DMS53 (cell line): ENCODE data around the gene POLE.

ENCODE experiments used
- DNase-seq: peaks from one replicate; lab custom pipeline; 2025; lab: John Stamatoyannopoulos, UW

POLE gene

GRCh38 chr12:132651444-132652100 lies 35.6 kb downstream of the POLE start:
- no peak for DNase-seq

GRCh38 chr12:132649226-132649945 lies 37.8 kb downstream of the POLE start:
- no peak for DNase-seq

GRCh38 chr12:132648616-132649225 lies 38.4 kb downstream of the POLE start:
- no peak for DNase-seq

GRCh38 chr12:132647858-132648257 lies 39.3 kb downstream of the POLE start:
- DNase-seq = no peak

- no peak for DNase-seq
These were observed 40.3 kb downstream of the POLE start for GRCh38 chr12:132646850-132647249.

GRCh38 chr12:132642846-132643835 lies 44.0 kb downstream of the POLE start:
- no peak for DNase-seq

GRCh38 chr12:132641811-132642650 lies 45.1 kb downstream of the POLE start:
- DNase-seq = no peak

GRCh38 chr12:132640936-132641335 lies 46.2 kb downstream of the POLE start:
- no peak for DNase-seq

GRCh38 chr12:132639956-132640520 lies 47.1 kb downstream of the POLE start:
- DNase-seq = no peak

- peak; percentile 71 for DNase-seq
These were observed 48.4 kb downstream of the POLE start for GRCh38 chr12:132638541-132639408.

GRCh38 chr12:132637811-132638210 lies 49.3 kb downstream of the POLE start:
- no peak for DNase-seq

- DNase-seq = no peak
These were observed 51.8 kb downstream of the POLE start for GRCh38 chr12:132635076-132635955.

- DNase-seq = no peak
These were observed 52.6 kb downstream of the POLE start for GRCh38 chr12:132634411-132634990.

- no peak for DNase-seq
These were observed 53.2 kb downstream of the POLE start for GRCh38 chr12:132633901-132634300.

- no peak for DNase-seq
These were observed 53.7 kb downstream of the POLE start for GRCh38 chr12:132633398-132633797.

- no peak for DNase-seq
These were observed 54.5 kb downstream of the POLE start for GRCh38 chr12:132632521-132633228.

GRCh38 chr12:132631666-132632065 lies 55.5 kb downstream of the POLE start:
- DNase-seq = no peak

- DNase-seq = no peak
These were observed 56.5 kb downstream of the POLE start for GRCh38 chr12:132630672-132631071.
